Common myeloid progenitor, CD34-positive (primary cell): ENCODE measurements around the gene ANO1.

Source experiments
- CTCF ChIA-PET: fragments of 350-600 bp; sonication (Branson Sonifier 250); formaldehyde crosslinking; loops from one replicate; lab custom pipeline; 2021; ENCODE audit warnings: antibody characterized with exemption; lab: Charles Lee
- POLR2A ChIA-PET: fragments of 350-600 bp; sonication (Branson Sonifier 250); formaldehyde crosslinking; loops from one replicate; lab custom pipeline; 2021; ENCODE audit warnings: antibody characterized with exemption; lab: Charles Lee
- DNase-seq, 3 donors: peaks; one replicate each; pipeline versions ENCODE4 v3.0.0 to v3.0.0-alpha.2; 2013
- H3K27ac ChIP-seq, 2 experiments: 1 replicate in 1 of 2; 2 replicates in 1 of 2; pipeline ENCODE4 v1.7.0; 2013; ENCODE audit warnings: inconsistent platforms in 2 of 2, low read length in 2 of 2, mild to moderate bottlenecking in 2 of 2, low read depth in 1 of 2, moderate library complexity in 1 of 2; ENCODE audit not compliant: severe bottlenecking in 2 of 2, insufficient read depth in 1 of 2, poor library complexity in 1 of 2
- H3K27me3 ChIP-seq, 5 experiments: replicated peaks in 2 of 5; 1 replicate in 3 of 5; 2 replicates in 2 of 5; pipeline versions ENCODE4 v1.6.1 to v1.7.0; 2013; ENCODE audit warnings: low read length in 4 of 5, mild to moderate bottlenecking in 2 of 5, moderate library complexity in 2 of 5, inconsistent platforms in 1 of 5; ENCODE audit not compliant: insufficient read depth in 5 of 5, control insufficient read depth in 4 of 5
- H3K36me3 ChIP-seq, 4 experiments: 1 replicate in 2 of 4; 2 replicates in 2 of 4; pipeline versions ENCODE4 v1.6.1 to v1.7.0; 2013; ENCODE audit warnings: low read length in 3 of 4, control low read depth in 1 of 4, mild to moderate bottlenecking in 1 of 4; ENCODE audit not compliant: control insufficient read depth in 4 of 4, insufficient read depth in 4 of 4
- H3K4me1 ChIP-seq, 4 experiments: 1 replicate in 3 of 4; 2 replicates in 1 of 4; pipeline versions ENCODE4 v1.6.1 to v1.7.1; 2013; ENCODE audit warnings: low read length in 3 of 4, mild to moderate bottlenecking in 3 of 4, control low read depth in 1 of 4, inconsistent platforms in 1 of 4, moderate library complexity in 1 of 4; ENCODE audit not compliant: control insufficient read depth in 4 of 4, insufficient read depth in 4 of 4; ENCODE audit errors: control extremely low read depth in 1 of 4
- H3K4me3 ChIP-seq, 7 experiments: 1 replicate in 4 of 7; 2 replicates in 3 of 7; pipeline versions ENCODE4 v1.5.1 to v1.7.0; 2013; ENCODE audit warnings: mild to moderate bottlenecking in 7 of 7, low read length in 6 of 7, moderate library complexity in 6 of 7, inconsistent platforms in 2 of 7, low read depth in 2 of 7, control low read depth in 1 of 7; ENCODE audit not compliant: insufficient read depth in 4 of 7, control insufficient read depth in 1 of 7; ENCODE audit errors: extremely low read depth in 1 of 7
- H3K9me3 ChIP-seq, 5 experiments: 1 replicate in 4 of 5; 2 replicates in 1 of 5; pipeline versions ENCODE4 v1.6.1 to v1.7.1; 2013; ENCODE audit warnings: low read length in 4 of 5, mild to moderate bottlenecking in 2 of 5, inconsistent platforms in 1 of 5, low read depth in 1 of 5, moderate library complexity in 1 of 5; ENCODE audit not compliant: control insufficient read depth in 4 of 5, insufficient read depth in 2 of 5; ENCODE audit errors: control extremely low read depth in 1 of 5
- WGBS: methylation state at CpG from one replicate; pipeline ENCODE4 v1.1.5; 2013; ENCODE audit not compliant: insufficient coverage; 5-methylcytosine and 5-hydroxymethylcytosine counted together

The ANO1 gene

DNA sequence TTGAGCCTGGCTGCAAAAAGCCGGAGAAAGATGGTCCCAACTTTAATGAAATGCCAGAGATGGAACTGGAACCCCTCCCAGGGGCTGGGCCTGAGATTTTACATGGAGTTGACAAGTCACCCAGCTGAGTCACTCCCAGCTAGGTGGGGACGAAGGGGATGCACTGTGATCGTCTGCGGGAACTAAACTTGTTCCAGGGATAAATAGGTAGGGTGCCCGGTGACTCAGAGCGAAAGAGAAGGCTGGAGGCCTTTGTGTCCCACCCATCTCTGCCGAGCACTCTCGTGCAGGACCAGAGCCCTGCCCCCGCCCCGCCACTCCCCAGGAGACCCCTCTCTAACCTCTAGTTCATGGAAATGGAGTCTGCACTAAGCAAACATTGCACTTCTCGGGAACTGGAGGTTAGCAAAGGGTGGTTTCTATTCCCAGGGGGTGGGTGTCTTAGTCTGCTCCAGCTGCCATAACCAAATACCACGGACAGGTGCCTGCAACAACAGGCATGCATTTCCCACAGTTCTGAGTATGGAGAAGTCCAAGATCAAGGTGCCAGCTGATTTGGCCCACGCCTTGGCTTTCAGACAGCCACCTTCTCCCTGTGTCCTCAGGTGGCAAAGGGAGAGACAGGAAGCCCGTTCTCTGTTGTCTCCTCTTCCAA lies 64.2 kb downstream of the ANO1 start:
- CTCF ChIA-PET, result interaction anchor here (0.6 to 1.6 kb wide), 3 partner anchors 18 to 117 kb away, joined by 3 to 4 read pairs (median 3); no protein-coding TSS in a partner anchor
- POLR2A ChIA-PET, result no interaction called here
- Histone ChIP-seq H3K4me3 (no peak overlapping the region), H3K9me3 (no peaks in the 10 kb centered on the region), H3K4me1 (peaks cover 0 to 5% (median under 1%) of the 10 kb centered on the region in 4 experiments), H3K36me3 (no peaks in the 10 kb centered on the region), H3K27me3 (peaks cover 0 to 76% (median 26%) of the 10 kb centered on the region in 5 experiments), H3K27ac (no peak overlapping the region)
- DNase-seq, result no peak
- 36% methylated on average over 11 of the region's 14 CpGs for WGBS

- Histone ChIP-seq H3K9me3 (no peaks in the 10 kb centered on the region), H3K4me3 (no peak overlapping the region), H3K27ac (no peak overlapping the region), H3K27me3 (peaks cover 0 to 95% (median 26%) of the 10 kb centered on the region in 5 experiments), H3K4me1 (peaks cover 0 to 5% (median under 1%) of the 10 kb centered on the region in 4 experiments), H3K36me3 (no peaks in the 10 kb centered on the region)
- CTCF ChIA-PET, result interaction anchor here (1.9 kb wide), 1 partner anchor 12 kb away, joined by 4 read pairs; no protein-coding TSS in a partner anchor
- POLR2A ChIA-PET, result no interaction called here
- DNase-seq, result no peak
- 90% methylated on average over 8 of the region's 10 CpGs for WGBS
Observed at GRCh38 chr11:70144262-70144661, 66.1 kb downstream of the ANO1 start.

GRCh38 chr11:70145071-70145470 lies 67.0 kb downstream of the ANO1 start:
- H3K27ac ChIP-seq, result no peak overlapping the region
- H3K27me3 ChIP-seq, result peaks cover 0 to 87% (median 24%) of the 10 kb centered on the region in 5 experiments
- 93% methylated on average over 5 of the region's 6 CpGs for WGBS
- no peak overlapping the region for H3K4me3 ChIP-seq
- H3K4me1 ChIP-seq, result peaks cover 0 to 5% (median under 1%) of the 10 kb centered on the region in 4 experiments
- ChIA-PET POLR2A (no interaction called here), CTCF (interaction anchor here (1.9 kb wide), 1 partner anchor 13 kb away, joined by 4 read pairs; no protein-coding TSS in a partner anchor)
- H3K9me3 ChIP-seq, result no peaks in the 10 kb centered on the region
- no peaks in the 10 kb centered on the region for H3K36me3 ChIP-seq
- DNase-seq, result no peak

- H3K27me3 ChIP-seq, result peaks cover 0 to 86% (median 24%) of the 10 kb centered on the region in 5 experiments
- no peak overlapping the region for H3K4me3 ChIP-seq
- POLR2A ChIA-PET, result no interaction called here
- H3K9me3 ChIP-seq, result no peaks in the 10 kb centered on the region
- H3K36me3 ChIP-seq, result no peaks in the 10 kb centered on the region
- 100% methylated on average over 2 of the region's 4 CpGs for WGBS
- CTCF ChIA-PET, result interaction anchor here (1.9 kb wide), 1 partner anchor 14 kb away, joined by 4 read pairs; no protein-coding TSS in a partner anchor
- peaks cover 0 to 5% (median under 1%) of the 10 kb centered on the region in 4 experiments for H3K4me1 ChIP-seq
- no peak for DNase-seq
- no peak overlapping the region for H3K27ac ChIP-seq
Observed at GRCh38 chr11:70145841-70146240, 67.7 kb downstream of the ANO1 start.

DNA sequence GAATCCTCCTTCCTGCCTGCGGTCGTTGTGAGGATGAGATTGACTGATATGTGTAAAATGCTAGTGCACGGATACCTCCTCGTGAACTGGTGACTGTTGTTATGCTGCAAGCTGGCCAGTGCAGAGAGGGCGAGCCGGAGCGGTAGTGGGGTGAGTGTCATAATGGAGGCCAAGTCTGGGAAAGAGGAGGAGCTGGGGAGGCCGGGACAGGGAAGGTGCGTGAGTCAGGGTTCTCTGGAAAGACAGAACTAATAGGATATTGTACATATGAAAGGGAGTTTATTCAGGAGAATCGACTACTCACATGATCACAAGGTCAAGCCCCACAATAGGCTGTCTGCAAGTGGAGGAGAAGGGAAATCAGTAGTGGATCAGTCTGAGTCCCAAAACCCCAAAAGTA lies 68.2 kb downstream of the ANO1 start:
- 68% methylated on average over 8 of the region's 10 CpGs for WGBS

GRCh38 chr11:70146895-70147520 lies 68.9 kb downstream of the ANO1 start:
- no peaks in the 10 kb centered on the region for H3K4me1 ChIP-seq
- ChIA-PET POLR2A (no interaction called here), CTCF (no interaction called here)
- peaks cover 0 to 83% (median 20%) of the 10 kb centered on the region in 5 experiments for H3K27me3 ChIP-seq
- no peaks in the 10 kb centered on the region for H3K9me3 ChIP-seq
- WGBS, result 36% methylated on average over 13 of the region's 14 CpGs
- DNase-seq, result no peak
- H3K36me3 ChIP-seq, result no peaks in the 10 kb centered on the region
- no peak overlapping the region for H3K4me3 ChIP-seq
- H3K27ac ChIP-seq, result no peak overlapping the region

More for the DNA sequence above, 68.2 kb downstream of the ANO1 start:
- ChIA-PET CTCF (no interaction called here), POLR2A (no interaction called here)
- H3K9me3 ChIP-seq, result no peaks in the 10 kb centered on the region
- H3K36me3 ChIP-seq, result no peaks in the 10 kb centered on the region
- H3K4me1 ChIP-seq, result peaks cover 0 to 2% (median under 1%) of the 10 kb centered on the region in 4 experiments
- no peak overlapping the region for H3K27ac ChIP-seq
- no peak for DNase-seq
- no peak overlapping the region for H3K4me3 ChIP-seq
- H3K27me3 ChIP-seq, result peaks cover 0 to 86% (median 22%) of the 10 kb centered on the region in 5 experiments

DNA sequence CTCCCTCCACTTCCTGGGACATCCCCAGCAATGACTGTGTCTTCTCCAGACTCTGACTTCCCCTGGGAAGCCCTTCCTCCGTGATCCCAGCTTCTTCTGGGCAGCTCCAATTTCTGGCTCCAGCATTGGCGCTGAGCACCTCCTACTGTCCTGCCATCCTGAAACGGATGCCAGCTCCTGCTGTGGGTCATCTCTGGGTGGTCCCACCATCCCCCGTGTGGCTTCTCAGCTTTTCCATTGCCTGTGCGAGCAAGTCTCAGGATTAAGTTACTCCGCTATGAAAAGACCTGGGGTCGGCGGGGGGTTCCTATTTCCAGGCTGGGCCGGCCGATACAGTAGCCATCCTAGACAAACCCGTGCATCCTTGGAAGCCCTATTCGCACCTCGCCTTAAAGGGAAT lies 69.6 kb downstream of the ANO1 start:
- WGBS, result 73% methylated on average over 11 of the region's 13 CpGs
- DNase-seq, result no peak
- no peak overlapping the region for H3K4me3 ChIP-seq
- no peaks in the 10 kb centered on the region for H3K36me3 ChIP-seq
- no peaks in the 10 kb centered on the region for H3K4me1 ChIP-seq
- ChIA-PET CTCF (no interaction called here), POLR2A (no interaction called here)
- no peak overlapping the region for H3K27ac ChIP-seq
- peaks cover 0 to 76% (median 16%) of the 10 kb centered on the region in 5 experiments for H3K27me3 ChIP-seq
- H3K9me3 ChIP-seq, result no peaks in the 10 kb centered on the region
